Esophagus squamous epithelium (tissue), 4 donors: ENCODE measurements around the gene TMEM100.

Experiments used
- POLR2A ChIP-seq, 4 donors: fragments of 450-650 bp; IDR thresholded peaks; one replicate each; pipeline ENCODE4 v1.6.1; 2017; ENCODE audit warnings: antibody characterized with exemption in 4 of 4, mild to moderate bottlenecking in 4 of 4, moderate library complexity in 3 of 4
- TF ChIP-seq, protein P1 (sequence below), 6 experiments: fragments of 450-650 bp in 4 of 6; fragments of 200-600 bp in 2 of 6; sonication (generic) in 2 of 6; IDR thresholded peaks; one replicate each; pipeline ENCODE4 v1.5.1; 2016 to 2019; ENCODE audit warnings: antibody characterized with exemption in 6 of 6, mild to moderate bottlenecking in 4 of 6, moderate library complexity in 4 of 6

DNA sequence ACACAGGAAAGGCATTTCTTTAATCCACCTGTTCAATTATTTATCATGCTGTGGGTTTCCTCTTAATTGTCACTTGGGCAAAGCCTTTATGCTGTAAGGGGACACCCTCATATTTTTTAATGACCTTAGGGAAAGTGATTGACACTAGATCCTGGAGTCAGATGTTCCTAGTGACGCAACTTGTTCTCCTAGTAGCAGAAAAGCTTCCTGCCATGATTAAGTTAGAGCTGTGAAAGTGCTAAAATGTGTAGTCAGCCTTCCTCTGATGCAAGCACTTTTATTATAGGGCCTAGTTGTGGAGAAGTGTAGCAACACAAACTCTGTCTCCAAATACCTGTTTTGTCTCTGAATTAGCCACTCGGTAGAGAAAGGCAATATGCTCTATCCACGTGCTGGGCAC is 12.3 kb downstream of the TMEM100 start:
- TF ChIP-seq, protein P1, sequence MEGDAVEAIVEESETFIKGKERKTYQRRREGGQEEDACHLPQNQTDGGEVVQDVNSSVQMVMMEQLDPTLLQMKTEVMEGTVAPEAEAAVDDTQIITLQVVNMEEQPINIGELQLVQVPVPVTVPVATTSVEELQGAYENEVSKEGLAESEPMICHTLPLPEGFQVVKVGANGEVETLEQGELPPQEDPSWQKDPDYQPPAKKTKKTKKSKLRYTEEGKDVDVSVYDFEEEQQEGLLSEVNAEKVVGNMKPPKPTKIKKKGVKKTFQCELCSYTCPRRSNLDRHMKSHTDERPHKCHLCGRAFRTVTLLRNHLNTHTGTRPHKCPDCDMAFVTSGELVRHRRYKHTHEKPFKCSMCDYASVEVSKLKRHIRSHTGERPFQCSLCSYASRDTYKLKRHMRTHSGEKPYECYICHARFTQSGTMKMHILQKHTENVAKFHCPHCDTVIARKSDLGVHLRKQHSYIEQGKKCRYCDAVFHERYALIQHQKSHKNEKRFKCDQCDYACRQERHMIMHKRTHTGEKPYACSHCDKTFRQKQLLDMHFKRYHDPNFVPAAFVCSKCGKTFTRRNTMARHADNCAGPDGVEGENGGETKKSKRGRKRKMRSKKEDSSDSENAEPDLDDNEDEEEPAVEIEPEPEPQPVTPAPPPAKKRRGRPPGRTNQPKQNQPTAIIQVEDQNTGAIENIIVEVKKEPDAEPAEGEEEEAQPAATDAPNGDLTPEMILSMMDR (IDR thresholded peaks at IDR 0.05): no peak
- TF ChIP-seq POLR2A (IDR thresholded peaks at IDR 0.05): no peak
